Measurements from ENCODE around the gene TTC7B.

TTC7B gene

GRCh38 chr14:90733139-90733808 is 83.0 kb downstream of the TTC7B start:
- DNase-seq, result no peak

DNA sequence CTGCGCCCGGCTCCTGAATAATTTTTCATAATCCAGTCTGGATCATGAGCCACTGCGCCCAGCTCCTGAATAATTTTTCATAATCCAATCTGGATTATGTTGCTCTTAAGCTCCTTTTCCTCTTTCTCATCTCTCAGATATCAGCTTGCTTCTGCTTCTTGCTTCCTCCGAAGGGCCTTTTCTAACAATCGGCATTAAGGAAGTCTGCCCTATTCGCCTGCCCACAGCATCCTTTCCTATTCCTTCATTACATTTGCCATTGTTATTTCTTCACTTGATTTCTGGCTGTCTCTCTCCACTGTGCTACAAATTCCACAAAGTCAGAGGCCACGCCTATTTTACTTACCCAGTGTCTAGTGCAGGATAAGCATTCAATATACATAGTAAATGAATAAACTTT is 83.5 kb downstream of the TTC7B start:
- no peak for DNase-seq

- no peak for DNase-seq
Measured at GRCh38 chr14:90732139-90732538, 84.1 kb downstream of the TTC7B start.

DNA sequence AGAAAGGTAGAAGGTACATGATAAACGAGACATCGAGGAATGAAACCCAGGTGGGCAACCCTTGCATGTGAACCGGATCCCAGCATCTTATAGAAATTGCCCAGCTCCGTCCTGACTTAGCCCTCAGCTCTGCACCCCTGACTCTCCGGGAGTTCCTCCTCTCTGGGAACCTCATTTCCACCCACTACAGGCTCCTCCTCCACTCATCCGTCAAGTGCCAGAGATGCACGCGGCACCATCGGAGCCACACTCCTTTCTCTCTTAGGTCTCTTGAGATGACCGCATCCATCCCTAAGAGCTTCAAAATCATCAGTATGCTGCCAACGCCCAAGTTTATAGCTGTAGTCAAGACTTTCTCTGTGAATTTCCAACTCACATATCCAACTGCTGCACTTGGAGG is 84.7 kb downstream of the TTC7B start:
- no peak for DNase-seq

- DNase-seq, result no peak
Measured at GRCh38 chr14:90730206-90730766, 85.9 kb downstream of the TTC7B start.

- DNase-seq, result no peak
Measured at GRCh38 chr14:90728951-90729350, 87.3 kb downstream of the TTC7B start.

- no peak for DNase-seq
Measured at GRCh38 chr14:90727082-90727481, 89.1 kb downstream of the TTC7B start.

DNA sequence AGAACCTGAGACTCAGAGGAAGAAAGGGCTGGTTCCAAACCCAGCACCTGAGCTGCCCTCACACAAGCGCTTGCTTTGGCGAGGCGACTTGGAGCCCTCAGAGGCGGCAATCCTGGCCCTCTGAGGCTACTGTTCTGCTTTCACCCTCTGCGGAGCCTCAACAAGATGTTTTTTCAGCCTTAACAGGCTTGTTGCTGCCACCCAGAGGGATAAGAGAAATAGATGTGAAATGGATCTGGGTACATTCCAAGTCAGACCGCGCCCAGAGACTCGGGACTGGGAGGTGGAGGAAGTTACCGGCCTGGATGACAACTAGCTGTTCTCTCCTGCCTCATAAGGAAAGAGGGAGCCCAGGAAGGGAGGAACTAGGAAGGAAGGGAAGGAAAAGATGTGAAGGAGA is 89.6 kb downstream of the TTC7B start:
- DNase-seq, result no peak

DNA sequence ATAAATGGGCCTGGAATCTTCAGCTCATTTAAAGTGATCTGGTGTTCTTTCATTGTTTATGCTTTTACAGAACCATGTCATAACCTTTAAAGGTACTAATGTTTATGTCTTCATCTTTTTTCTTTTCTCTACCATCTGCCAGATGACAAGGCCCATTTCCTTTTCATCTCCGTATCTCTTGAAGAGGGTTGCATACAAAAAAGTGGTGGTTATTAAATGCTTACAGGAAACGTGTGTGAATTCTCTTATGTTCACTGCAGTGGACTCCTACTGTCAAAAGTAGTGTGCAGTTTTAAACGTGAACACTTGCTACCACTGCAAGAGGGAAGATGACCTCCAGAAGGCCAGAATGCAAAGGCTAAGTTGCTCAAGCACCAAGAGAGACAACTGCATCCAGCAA is 91.4 kb downstream of the TTC7B start:
- DNase-seq, result no peak

- DNase-seq, result no peak
Measured at GRCh38 chr14:90722590-90722989, 93.6 kb downstream of the TTC7B start.

DNA sequence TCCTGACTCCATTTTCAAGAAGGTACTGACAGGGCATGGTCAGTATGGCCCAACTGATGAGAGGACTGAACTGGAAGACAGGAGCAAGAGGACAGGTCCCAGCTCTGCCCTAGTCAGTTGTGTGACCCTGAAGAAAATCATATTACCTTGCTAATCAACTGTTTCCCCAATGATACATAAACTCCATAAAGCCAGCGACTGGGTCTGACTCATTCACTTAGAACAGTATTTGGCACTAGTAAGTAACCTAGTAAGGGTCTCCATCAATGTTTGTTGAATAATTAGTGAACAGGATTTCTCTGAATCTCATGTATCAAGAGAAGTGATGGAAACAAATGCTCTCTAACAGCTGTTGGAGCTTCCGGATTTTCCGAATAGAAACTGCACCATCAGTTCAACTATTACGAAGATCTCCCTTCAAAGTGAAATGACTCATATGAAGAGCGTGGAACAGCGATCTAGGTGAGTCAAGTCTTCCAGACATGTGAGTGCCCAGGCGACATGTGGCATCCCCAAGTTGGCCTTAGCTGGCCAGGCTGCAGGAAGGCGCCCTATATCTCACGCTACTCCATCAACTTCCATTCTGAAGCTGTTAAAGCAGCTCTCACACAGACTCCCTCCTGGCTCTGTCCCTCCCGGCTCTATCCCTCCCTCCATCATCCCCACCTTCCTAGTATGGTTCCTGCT is 94.5 kb downstream of the TTC7B start:
- no peak for DNase-seq

DNA sequence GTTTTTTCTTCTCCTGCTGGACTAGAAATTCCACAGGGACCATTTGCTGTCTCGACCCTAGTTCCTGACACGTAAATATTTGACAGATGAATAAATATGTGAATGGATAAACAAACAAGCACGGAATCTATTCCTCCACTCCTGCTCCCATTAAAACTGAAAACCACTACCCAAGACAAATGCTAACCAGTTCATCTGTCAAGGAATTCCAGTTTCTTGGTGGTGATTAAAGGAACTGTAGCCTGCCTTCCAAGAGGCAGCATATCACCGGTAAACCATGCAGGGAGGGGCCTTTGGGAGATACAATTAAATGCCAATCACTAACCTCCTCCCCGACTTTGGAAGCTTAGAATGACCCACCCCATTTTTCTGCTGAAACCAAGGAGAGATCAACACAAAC is 95.4 kb downstream of the TTC7B start:
- no peak for DNase-seq

GRCh38 chr14:90720336-90720735 is 95.9 kb downstream of the TTC7B start:
- no peak for DNase-seq

DNA sequence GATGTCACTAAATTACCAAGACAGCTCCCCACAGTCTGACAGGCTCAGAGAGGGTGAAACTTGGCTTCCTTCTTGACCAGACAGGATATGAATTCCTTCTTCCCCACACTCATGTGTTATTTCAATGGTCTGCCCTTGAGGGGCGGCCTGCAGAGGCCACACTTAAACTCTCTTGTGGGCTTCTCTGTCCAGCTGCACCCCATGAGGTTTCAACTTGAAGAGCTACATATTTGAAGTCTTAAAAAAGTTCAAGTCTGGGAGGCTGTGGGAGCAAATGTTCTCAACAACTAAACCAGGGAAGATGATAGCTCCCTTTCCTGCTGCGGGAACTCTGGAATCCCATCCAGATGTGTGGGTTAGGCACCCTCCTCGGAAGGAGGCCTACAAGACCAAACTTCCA is 98.3 kb downstream of the TTC7B start:
- DNase-seq, result no peak

DNA sequence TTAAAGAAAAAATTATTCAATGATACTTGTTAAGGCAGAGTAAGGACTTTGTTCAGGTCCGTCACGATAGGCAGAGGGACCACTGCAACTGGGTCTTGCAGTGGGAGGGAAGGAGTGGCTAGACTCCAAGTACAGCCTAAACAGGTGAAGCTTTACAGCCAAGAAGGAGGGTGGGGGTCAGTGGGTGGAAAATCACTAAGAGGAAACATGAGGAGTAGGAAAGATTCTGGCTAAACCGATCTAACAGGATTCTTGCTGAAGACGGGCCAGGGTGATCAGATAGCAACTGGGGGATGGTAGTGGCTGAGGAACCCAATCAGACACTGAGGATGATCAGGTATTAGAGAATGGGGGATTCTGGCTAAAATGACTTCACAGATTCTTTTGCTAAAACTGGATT is 100.2 kb downstream of the TTC7B start:
- DNase-seq, result no peak

DNA sequence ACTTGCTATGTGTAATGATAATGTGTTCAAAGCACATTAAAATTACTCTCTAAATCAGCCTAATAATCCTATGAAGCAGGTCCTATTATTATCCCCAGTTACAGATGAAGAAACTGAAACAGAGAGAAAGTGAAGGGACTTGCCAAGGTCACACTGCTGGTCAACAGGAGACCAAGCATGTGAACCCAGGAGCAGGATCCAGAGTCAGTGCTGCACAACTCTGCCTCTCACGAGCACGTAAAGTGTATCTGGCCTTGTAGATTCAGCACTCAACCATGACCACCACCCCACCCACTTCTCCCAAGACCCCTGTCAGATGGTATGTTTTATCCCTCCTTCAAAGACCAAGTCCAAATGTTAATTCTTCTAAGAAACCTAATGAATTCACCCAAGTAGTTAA is 100.7 kb downstream of the TTC7B start:
- DNase-seq, result no peak

GRCh38 chr14:90714811-90715210 is 101.4 kb downstream of the TTC7B start:
- no peak for DNase-seq

GRCh38 chr14:90704738-90705392 is 111.4 kb downstream of the TTC7B start:
- DNase-seq, result no peak

- no peak for DNase-seq
Measured at GRCh38 chr14:90703841-90704737, 112.1 kb downstream of the TTC7B start.

DNA sequence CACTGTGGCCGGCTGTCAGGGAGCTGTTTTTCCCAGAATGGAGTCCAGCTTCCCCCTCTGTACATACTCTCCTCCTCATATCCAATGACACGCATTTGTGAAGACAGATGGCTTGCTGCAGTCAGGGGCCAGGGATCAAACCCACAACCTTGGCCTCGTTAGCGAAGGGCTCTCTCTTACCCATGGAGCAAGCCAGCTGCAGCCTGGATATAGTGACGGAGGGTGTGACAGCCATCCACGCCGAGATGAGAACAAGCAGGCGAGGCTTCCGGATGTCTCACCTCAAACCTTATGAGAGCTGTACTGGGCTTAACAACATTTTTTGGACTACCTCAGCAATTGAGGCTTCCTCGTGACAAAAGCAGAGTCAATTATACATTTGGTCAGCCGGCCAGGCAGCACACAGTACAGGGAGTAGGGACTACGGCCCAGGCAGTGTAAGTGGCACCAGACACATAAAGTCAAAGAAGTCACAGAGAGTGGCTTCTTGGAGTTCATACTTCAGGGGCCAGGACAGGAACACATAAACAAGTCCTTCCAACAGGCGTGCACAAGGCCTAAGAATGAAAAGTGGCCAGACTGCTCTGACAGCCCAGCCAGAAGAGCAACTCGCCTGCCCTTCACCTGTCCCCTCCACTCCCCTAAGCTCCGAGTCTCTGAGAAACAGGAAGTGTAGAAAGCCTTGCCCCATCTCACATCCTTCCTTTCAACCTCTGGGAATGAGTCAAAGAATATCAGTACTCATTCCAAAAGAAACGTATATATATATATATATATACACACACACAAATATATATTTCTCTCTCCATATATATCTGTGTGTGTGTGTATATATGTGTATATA is 115.1 kb downstream of the TTC7B start:
- no peak for DNase-seq

DNA sequence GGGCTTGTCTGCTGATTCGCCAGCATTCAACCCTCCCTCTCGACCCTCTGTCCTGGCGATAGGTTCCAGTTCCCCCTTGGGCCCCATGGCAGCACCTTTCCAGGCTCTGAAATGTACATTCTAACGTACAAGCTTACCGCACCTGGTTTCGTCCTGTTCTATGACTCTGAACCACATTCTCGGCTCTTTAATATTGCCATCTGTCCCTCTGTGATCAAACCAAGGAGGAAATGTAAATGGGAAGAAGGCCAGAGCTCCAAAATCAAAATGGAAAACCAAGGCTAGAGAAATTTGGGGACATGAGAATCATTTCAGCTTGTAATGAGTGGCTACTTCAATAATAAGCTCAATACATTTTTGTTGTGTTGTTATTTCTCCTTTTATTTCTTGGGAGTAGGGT is 117.2 kb downstream of the TTC7B start:
- DNase-seq, result peak; percentile 49

GRCh38 chr14:90698379-90698869 is 117.8 kb downstream of the TTC7B start:
- peak; percentile 85 for DNase-seq
